GM20000 (cell line): Measurements from ENCODE around the gene GABBR2.

Source experiments
- DNase-seq: peaks from one replicate; pipeline ENCODE4 v3.0.0; 2012; ENCODE audit warnings: low spot score
- TF ChIP-seq, protein P1 (sequence below): IDR thresholded peaks from 2 replicates; pipeline ENCODE4 v1.5.1; 2012; ENCODE audit warnings: mild to moderate bottlenecking, control low read depth; ENCODE audit errors: extremely low read depth, missing control alignments

The GABBR2 gene

DNA sequence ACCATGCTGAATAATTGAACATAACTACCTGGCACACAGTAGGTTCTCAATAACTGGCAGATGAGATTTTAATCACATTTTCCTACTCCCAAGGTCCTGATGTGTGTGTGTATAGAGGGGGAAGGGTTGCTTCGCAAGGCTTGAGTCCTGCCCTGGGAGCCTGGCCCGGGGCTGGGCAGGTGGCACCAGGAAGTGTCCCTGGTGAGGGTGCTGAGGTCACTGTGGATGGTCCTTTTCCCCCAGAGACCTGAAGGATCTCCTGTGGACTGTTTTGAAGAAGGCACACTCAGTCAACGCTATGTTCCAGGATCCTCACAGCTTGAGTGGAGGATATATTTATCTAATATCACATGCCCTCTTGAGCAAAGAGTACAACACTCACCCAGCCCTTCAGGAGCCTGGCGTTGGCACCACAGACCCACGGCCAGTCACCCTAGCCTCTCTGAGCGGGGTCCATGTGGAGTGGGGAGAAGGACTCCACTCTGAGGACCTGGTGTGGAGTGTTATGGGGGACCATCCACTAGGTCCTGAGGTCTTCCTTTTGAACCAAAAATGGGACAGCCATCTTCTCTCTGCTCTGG lies 177.8 kb downstream of the GABBR2 start:
- TF ChIP-seq, protein P1, sequence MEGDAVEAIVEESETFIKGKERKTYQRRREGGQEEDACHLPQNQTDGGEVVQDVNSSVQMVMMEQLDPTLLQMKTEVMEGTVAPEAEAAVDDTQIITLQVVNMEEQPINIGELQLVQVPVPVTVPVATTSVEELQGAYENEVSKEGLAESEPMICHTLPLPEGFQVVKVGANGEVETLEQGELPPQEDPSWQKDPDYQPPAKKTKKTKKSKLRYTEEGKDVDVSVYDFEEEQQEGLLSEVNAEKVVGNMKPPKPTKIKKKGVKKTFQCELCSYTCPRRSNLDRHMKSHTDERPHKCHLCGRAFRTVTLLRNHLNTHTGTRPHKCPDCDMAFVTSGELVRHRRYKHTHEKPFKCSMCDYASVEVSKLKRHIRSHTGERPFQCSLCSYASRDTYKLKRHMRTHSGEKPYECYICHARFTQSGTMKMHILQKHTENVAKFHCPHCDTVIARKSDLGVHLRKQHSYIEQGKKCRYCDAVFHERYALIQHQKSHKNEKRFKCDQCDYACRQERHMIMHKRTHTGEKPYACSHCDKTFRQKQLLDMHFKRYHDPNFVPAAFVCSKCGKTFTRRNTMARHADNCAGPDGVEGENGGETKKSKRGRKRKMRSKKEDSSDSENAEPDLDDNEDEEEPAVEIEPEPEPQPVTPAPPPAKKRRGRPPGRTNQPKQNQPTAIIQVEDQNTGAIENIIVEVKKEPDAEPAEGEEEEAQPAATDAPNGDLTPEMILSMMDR: no peak
- no peak for DNase-seq

DNA sequence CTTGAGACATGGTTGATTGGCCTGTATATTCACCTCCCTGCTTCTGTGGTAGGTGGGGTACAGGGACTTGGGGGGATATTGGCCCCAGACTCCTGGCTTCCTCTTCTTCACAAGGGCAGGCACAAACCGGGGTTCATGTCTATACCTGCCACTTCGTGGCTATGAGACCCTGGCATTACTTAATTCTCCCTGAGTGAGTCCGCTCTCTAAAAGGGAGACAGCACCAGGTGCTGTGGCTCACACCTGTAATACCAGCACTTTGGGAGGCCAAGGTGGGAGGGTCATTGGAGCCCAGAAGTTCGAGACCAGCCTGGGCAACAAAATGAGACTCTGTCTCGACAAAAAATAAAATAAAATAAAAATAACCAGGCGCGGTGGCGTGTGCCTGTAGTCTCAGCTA lies 178.5 kb downstream of the GABBR2 start:
- DNase-seq: no peak
- TF ChIP-seq, protein P1: no peak

DNA sequence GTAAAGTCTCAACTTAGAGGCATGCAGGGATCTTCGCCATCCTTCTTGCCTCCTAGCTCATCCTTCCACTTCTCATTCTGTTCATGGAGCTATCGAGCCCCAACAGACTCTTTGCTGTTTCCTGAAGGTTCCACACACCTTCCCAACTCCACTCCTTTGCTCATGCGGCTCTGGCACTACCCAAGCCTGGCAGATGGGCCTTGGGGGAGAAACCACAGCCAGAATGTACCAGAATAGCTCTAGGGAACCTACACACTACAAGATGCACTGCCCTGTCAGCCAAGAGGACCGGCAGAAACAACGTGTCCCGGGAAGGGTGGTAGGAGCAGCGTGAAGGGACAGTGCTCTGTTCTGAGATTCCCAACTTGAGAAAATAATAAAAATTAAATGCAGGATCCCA lies 178.9 kb downstream of the GABBR2 start:
- TF ChIP-seq, protein P1: no peak
- DNase-seq: no peak

DNA sequence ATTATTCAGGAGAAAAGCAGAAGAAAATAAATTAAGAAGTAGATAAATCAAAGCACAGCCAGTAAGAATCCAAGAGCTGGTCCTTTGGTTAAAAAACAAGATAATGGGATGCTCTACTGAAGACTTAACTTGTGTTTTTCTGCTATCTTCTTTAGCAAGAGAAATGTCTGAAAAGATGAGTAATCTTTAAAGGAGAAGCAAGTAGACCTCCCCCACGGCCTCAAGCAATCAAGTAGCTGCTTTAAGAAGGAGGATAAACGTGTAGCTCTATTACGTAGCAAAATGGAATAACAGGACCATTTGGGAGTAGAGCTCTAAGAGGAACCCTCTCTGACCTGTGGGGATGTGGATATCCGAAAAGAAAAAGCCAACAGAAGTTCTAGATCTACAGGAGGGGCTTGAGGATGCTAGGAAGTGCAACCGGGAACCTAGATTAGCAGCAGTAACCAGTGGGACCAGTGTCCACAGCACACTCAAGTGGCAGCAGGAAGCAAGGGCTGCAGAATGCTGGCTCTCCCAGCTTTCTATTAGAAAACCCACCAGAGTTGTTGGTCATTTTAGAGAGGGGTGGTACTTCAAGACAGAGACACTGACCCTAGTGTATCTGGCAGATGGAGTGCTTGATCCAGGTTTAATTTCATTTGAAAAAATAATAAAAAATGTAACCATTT lies 185.4 kb downstream of the GABBR2 start:
- no peak for DNase-seq

DNA sequence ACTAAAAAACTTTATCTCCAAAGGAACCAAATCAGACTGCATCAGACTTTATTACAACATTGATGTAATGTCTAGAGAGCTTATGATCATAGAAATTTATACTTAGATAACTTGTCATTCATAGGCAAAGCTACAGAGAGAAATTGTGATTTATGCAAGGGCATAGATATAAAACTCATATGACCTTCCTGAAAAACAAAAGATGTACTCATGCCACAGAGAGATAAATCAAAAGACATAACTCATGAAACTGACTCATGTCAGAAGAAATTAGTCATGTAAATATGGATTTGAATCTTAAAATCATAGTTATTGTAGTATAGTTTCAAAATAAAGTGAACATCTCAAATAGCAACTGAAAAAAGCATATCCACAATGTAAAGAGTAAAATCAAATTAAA lies 186.2 kb downstream of the GABBR2 start:
- TF ChIP-seq, protein P1: no peak
- no peak for DNase-seq

More for the DNA sequence above, 185.4 kb downstream of the GABBR2 start:
- TF ChIP-seq, protein P1: no peak

DNA sequence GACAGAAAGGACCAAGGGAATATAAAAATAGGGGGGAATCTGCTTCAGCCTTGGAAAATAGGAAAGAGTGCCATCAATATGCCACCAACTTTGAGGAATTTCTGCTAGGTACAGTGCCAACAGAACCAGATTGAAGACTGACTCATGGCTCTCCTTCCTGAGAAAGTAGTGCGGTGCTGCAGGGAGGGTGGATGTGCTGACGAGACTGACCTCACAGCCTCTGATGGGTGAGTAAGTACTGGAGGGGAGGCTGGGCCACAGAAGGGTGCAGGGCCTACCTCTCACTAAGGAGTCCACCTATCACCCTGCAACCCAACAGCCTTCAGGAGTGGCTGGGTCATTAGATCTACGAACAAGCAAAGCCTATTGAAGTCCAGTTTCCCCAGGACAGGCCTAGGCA lies 187.6 kb downstream of the GABBR2 start:
- TF ChIP-seq, protein P1: no peak
- no peak for DNase-seq

DNA sequence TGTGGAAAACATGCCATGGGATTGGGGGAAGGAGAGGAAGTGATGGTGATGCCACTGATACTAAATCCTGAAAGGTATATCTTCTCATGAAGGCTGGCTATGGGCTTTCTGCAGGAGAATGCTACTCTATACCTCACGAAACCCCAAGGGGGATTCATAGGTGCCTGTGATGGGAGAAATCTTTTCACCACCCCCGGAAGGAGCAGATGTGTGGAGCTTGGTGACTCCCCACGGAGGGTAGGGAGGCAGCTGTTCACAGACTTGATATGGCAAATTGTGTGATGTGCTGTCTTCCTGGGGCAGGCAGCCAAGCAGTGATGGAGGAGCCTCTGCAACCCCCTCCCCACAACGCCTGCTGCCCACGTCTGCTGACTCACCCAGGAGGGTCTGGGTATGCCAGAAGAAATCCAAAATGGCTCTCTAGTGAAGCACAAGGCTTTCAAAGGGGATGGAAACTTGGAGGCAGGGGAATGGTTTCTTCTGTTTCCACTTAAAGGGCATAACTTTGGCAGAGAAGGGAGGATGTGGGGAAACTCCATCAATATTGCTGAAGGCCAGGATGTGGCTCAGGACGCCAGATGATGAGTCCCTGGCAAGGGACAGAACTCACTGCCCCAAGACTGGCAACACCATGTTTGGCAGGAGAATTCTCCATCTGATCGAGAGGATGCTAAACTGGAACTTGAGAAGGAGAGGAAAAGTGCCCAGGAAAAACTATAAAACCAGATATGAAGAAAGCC lies 188.3 kb downstream of the GABBR2 start:
- DNase-seq: no peak
- TF ChIP-seq, protein P1: no peak
